Endodermal cell (in vitro differentiated cells): ENCODE measurements around the gene MINDY1. TPM values are rescaled to one million over a fixed set of nuclear protein-coding genes. Genes with fewer than 3 reads are reported as not detected.
A peak's percentile ranks its signal among the peaks of the same experiment; 100 is the strongest.

ENCODE experiments used
- DNase-seq: peaks from one replicate; pipeline ENCODE4 v3.0.0-alpha.2; 2017
- H3K27ac ChIP-seq: 2 replicates; pipeline ENCODE4 v1.5.1; 2013; ENCODE audit warnings: mild to moderate bottlenecking, low read depth, low read length, moderate library complexity
- H3K27me3 ChIP-seq: 2 replicates; pipeline ENCODE4 v1.6.1; 2013; ENCODE audit warnings: mild to moderate bottlenecking, low read length, moderate library complexity; ENCODE audit not compliant: insufficient read depth, control insufficient read depth, poor library complexity, severe bottlenecking
- H3K36me3 ChIP-seq: 2 replicates; pipeline ENCODE4 v1.7.0; 2013; ENCODE audit warnings: mild to moderate bottlenecking, low read length, moderate library complexity; ENCODE audit not compliant: control insufficient read depth, insufficient read depth
- H3K4me1 ChIP-seq: one replicate; pipeline ENCODE4 v1.7.0; 2013; ENCODE audit warnings: low read length; ENCODE audit not compliant: control insufficient read depth, insufficient read depth
- H3K4me3 ChIP-seq: 2 replicates; pipeline ENCODE4 v1.5.1; 2013; ENCODE audit warnings: mild to moderate bottlenecking, low read length, moderate library complexity
- H3K9ac ChIP-seq: 2 replicates; pipeline ENCODE4 v1.6.1; 2013; ENCODE audit warnings: mild to moderate bottlenecking, low read length, moderate library complexity; ENCODE audit not compliant: poor library complexity, severe bottlenecking; ENCODE audit errors: extremely low read depth
- H3K9me3 ChIP-seq: 2 replicates; pipeline ENCODE4 v1.6.1; 2013; ENCODE audit warnings: mild to moderate bottlenecking, low read length, moderate library complexity; ENCODE audit not compliant: control insufficient read depth
- H3K27ac Mint-ChIP-seq: 2 replicates; pipeline ENCODE4 v1.8.0; 2020; ENCODE audit warnings: mixed read lengths
- H3K27me3 Mint-ChIP-seq: 2 replicates; pipeline ENCODE4 v1.8.0; 2021; ENCODE audit warnings: mild to moderate bottlenecking, mixed read lengths; ENCODE audit not compliant: insufficient read depth
- H3K36me3 Mint-ChIP-seq: 2 replicates; pipeline ENCODE4 v1.8.0; 2020; ENCODE audit warnings: low read depth, mixed read lengths
- H3K4me1 Mint-ChIP-seq: 2 replicates; pipeline ENCODE4 v1.8.0; 2020; ENCODE audit warnings: mixed read lengths
- H3K4me3 Mint-ChIP-seq: 2 replicates; pipeline ENCODE4 v1.8.0; 2020; ENCODE audit warnings: mild to moderate bottlenecking, moderate library complexity, mixed read lengths
- H3K9me3 Mint-ChIP-seq: 2 replicates; pipeline ENCODE4 v1.8.0; 2020; ENCODE audit warnings: mild to moderate bottlenecking, mixed read lengths
- WGBS, 2 experiments: methylation state at CpG; one replicate each; pipeline versions ENCODE4 v1.1.5 to v1.1.7; 2013; ENCODE audit warnings: missing lambda C conversion rate in 2 of 2, mixed read lengths in 1 of 2; ENCODE audit not compliant: insufficient coverage in 1 of 2, insufficient read length in 1 of 2; 5-methylcytosine and 5-hydroxymethylcytosine counted together
- total RNA-seq, 2 donors: library from RNA; stranded (reverse); fragmentation: NEBNext Ultra II Directional in 1 of 2; extraction: Animal tissue kit (Norgen Biotek cat#: 25700) in 1 of 2; gene quantifications; 2 replicates in 1 of 2; 3 replicates in 1 of 2; pipeline ENCODE4 v1.2.1, GENCODE V29; 2021
- TF ChIP-seq, protein P1 (sequence below): fragments of 200-600 bp; sonication (generic); conservative IDR thresholded peaks from 2 replicates; pipeline ENCODE4 v1.5.0; 2021; ENCODE audit warnings: antibody characterized with exemption, mild to moderate bottlenecking

The MINDY1 gene
- total RNA-seq, 2 donors from 2014 or later = 8.6 to 10.8 TPM

- H3K4me1 Mint-ChIP-seq = peaks cover 44% of the 10 kb centered on the region
- H3K4me1 ChIP-seq = peaks cover 12% of the 10 kb centered on the region
Observed at GRCh38 chr1:150979092-150980056, 27.3 kb downstream of the MINDY1 start.

DNA sequence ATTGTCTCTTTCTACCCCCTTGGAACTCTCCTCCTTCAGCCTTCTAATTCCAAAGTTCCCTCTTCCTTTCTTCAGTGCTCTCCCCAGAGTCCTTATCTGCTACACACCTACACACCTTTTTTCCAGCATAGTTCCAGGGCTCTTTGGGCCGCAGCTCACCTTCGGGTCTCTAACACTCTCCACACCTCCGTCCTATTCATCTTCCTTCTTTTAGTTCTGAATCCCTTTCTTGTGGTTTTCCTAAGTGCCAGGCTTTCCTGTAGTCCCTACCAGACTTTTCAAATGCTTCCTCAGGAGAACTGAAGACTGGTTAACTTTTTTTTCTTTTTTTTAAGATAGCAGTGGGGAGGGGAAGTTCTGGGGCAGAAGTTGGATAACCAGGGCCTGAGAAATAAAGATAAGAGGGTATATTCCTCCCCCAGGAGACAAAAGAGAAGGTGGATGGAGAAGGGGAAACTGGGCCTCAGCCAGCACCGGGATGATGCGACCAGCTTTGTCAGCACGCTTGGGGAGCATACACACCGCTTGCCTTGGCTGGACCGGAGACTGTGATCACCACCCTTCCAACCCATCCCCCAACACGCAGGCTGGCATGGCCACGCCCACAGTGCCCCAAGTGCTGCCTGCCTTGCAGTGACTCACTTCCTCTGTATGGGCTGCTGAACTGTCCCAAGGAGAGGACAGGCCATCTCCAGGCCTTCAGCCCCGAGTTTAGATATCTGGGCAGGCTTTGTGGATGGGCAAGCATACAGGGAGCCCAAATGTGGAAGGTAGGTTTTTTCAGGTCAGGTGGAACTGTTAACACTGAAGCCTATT, 29.6 kb downstream of the MINDY1 start:
- no peaks in the 10 kb centered on the region for H3K36me3 ChIP-seq
- H3K4me1 ChIP-seq = peaks cover 20% of the 10 kb centered on the region
- H3K36me3 Mint-ChIP-seq = no peaks in the 10 kb centered on the region
- H3K27me3 Mint-ChIP-seq = no peaks in the 10 kb centered on the region
- no peak overlapping the region for H3K4me3 ChIP-seq
- WGBS, 2 experiments = 58 to 81% methylated on average over 7 to 11 of the region's 11 CpGs
- DNase-seq = peak; percentile 82
- TF ChIP-seq, protein P1, sequence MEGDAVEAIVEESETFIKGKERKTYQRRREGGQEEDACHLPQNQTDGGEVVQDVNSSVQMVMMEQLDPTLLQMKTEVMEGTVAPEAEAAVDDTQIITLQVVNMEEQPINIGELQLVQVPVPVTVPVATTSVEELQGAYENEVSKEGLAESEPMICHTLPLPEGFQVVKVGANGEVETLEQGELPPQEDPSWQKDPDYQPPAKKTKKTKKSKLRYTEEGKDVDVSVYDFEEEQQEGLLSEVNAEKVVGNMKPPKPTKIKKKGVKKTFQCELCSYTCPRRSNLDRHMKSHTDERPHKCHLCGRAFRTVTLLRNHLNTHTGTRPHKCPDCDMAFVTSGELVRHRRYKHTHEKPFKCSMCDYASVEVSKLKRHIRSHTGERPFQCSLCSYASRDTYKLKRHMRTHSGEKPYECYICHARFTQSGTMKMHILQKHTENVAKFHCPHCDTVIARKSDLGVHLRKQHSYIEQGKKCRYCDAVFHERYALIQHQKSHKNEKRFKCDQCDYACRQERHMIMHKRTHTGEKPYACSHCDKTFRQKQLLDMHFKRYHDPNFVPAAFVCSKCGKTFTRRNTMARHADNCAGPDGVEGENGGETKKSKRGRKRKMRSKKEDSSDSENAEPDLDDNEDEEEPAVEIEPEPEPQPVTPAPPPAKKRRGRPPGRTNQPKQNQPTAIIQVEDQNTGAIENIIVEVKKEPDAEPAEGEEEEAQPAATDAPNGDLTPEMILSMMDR = no peak
- peak overlapping the region; percentile 44 for H3K27ac Mint-ChIP-seq
- no peaks in the 10 kb centered on the region for H3K9me3 Mint-ChIP-seq
- H3K4me3 Mint-ChIP-seq = peak overlapping the region; percentile 75
- H3K9ac ChIP-seq = no peak overlapping the region
- no peaks in the 10 kb centered on the region for H3K27me3 ChIP-seq
- no peak overlapping the region for H3K27ac ChIP-seq
- H3K9me3 ChIP-seq = no peaks in the 10 kb centered on the region
- peaks cover 47% of the 10 kb centered on the region for H3K4me1 Mint-ChIP-seq

More at GRCh38 chr1:150979092-150980056, 27.3 kb downstream of the MINDY1 start:
- Histone ChIP-seq H3K9ac (no peak overlapping the region), H3K4me3 (no peak overlapping the region), H3K27me3 (no peaks in the 10 kb centered on the region), H3K27ac (no peak overlapping the region), H3K9me3 (no peaks in the 10 kb centered on the region), H3K36me3 (no peaks in the 10 kb centered on the region)
- Mint-ChIP-seq H3K9me3 (no peaks in the 10 kb centered on the region), H3K27me3 (no peaks in the 10 kb centered on the region), H3K27ac (peak overlapping the region; percentile 32), H3K4me3 (no peak overlapping the region), H3K36me3 (no peaks in the 10 kb centered on the region)
- TF ChIP-seq, protein P1 = peak; percentile 100
- DNase-seq = peak; percentile 97
- 53 to 68% methylated on average over 12 to 22 of the region's 23 CpGs for WGBS, 2 experiments

DNA sequence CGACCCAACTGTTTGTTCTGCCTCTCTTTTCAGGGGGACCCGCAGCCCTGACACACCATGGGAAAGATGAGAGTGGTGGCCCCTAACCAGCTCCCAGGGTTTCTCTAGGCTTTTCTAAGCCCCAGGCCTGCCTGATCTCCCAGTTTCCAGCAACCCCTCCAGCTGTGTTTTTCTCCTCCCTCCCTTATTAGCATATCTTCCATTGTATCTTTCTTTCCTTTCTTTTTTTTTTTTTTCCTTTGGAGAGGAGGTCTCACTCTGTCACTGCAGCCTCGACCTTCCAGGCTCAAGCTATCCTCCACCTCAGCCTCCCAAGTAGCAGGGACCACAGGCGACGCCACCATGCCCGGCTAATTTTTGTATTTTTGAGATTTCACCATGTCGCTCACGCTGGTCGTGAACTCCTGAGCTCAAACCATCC, 30.3 kb downstream of the MINDY1 start:
- TF ChIP-seq, protein P1 = no peak
- 79 to 80% methylated on average over 9 of the region's 9 CpGs for WGBS, 2 experiments
- Mint-ChIP-seq H3K36me3 (no peaks in the 10 kb centered on the region), H3K27ac (no peak overlapping the region), H3K4me1 (peaks cover 47% of the 10 kb centered on the region), H3K27me3 (no peaks in the 10 kb centered on the region), H3K9me3 (no peaks in the 10 kb centered on the region), H3K4me3 (peak overlapping the region; percentile 75)
- Histone ChIP-seq H3K4me1 (peaks cover 20% of the 10 kb centered on the region), H3K27ac (no peak overlapping the region), H3K4me3 (no peak overlapping the region), H3K9me3 (no peaks in the 10 kb centered on the region), H3K36me3 (no peaks in the 10 kb centered on the region), H3K27me3 (no peaks in the 10 kb centered on the region), H3K9ac (no peak overlapping the region)
- no peak for DNase-seq
